Activated naive CD4-positive, alpha-beta T cell (primary cell): ENCODE measurements around the gene TRIM14.
"Not testable (repeated sequence)": the region's sequence is repeated elsewhere in the genome, so short reads cannot be mapped to it uniquely, and the experiment has no call there.

Experiments used
- DNase-seq, 4 experiments: peaks; one replicate each; lab custom pipeline; 2025; lab: John Stamatoyannopoulos, UW

The TRIM14 gene

GRCh38 chr9:98142182-98142907 is 23.3 kb upstream of the TRIM14 start:
- DNase-seq: no peak

- no peak for DNase-seq
These were observed 21.5 kb upstream of the TRIM14 start for GRCh38 chr9:98140503-98140902.

- DNase-seq: no peak
These were observed 17.5 kb upstream of the TRIM14 start for GRCh38 chr9:98136489-98136888.

- no peak for DNase-seq
These were observed 16.9 kb upstream of the TRIM14 start for GRCh38 chr9:98135938-98136337.

GRCh38 chr9:98135558-98135934 is 16.5 kb upstream of the TRIM14 start:
- DNase-seq: no peak

GRCh38 chr9:98134702-98135557 is 15.9 kb upstream of the TRIM14 start:
- no peak for DNase-seq

GRCh38 chr9:98132806-98133631 is 14.0 kb upstream of the TRIM14 start:
- no peak for DNase-seq

- no peak for DNase-seq
These were observed 13.1 kb upstream of the TRIM14 start for GRCh38 chr9:98132158-98132557.

- DNase-seq: no peak
These were observed 11.7 kb upstream of the TRIM14 start for GRCh38 chr9:98130576-98131228.

- DNase-seq: not testable (repeated sequence)
These were observed 11.0 kb upstream of the TRIM14 start for GRCh38 chr9:98130060-98130459.

GRCh38 chr9:98129451-98129881 is 10.4 kb upstream of the TRIM14 start:
- no peak for DNase-seq

- DNase-seq: no peak
These were observed 9.3 kb upstream of the TRIM14 start for GRCh38 chr9:98128316-98128715.

GRCh38 chr9:98127226-98127625 is 8.2 kb upstream of the TRIM14 start:
- no peak for DNase-seq

GRCh38 chr9:98124637-98125426 is 5.8 kb upstream of the TRIM14 start:
- DNase-seq: no peak

GRCh38 chr9:98124091-98124490 is 5.1 kb upstream of the TRIM14 start:
- not testable (repeated sequence) for DNase-seq

GRCh38 chr9:98121058-98121457 is 2.0 kb upstream of the TRIM14 start:
- DNase-seq: no peak

- no peak for DNase-seq
These were observed 1.5 kb upstream of the TRIM14 start for GRCh38 chr9:98120476-98120875.

- DNase-seq: peak in 1 of 4 experiments; percentile 17
These were observed 910 bp downstream of the TRIM14 start for GRCh38 chr9:98117984-98118639.

GRCh38 chr9:98117097-98117496 is 1.9 kb downstream of the TRIM14 start:
- not testable (repeated sequence) for DNase-seq

GRCh38 chr9:98109052-98109451 is 10.0 kb downstream of the TRIM14 start:
- DNase-seq: no peak
